ENCODE measurements around the gene GPR179.

GPR179 gene

DNA sequence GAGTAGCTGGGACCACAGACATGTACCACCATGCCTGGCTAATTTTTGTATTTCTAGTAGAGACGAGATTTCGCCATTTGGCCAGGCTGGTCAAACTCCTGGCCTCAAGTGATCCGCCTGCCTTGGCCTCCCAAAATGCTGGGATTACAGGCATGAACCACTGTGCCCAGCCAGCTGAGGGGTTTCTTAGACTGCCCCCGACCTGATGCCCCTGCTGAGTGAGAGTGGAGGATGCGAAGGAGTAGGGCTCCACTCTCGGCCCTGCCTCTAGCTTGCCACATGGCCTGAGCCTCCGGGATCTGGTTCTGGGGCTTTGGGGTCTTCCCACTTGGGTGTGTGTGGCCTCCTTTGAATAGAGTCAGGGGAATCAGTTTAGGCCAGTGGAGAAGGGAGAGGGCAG, 11.0 kb downstream of the GPR179 start:
- Histone ChIP-seq H3K36me3 (ENCODE audit: low read length) (no peaks in the 10 kb centered on the region), H3K79me2 (ENCODE audit: insufficient read depth, low read length) (no peaks in the 10 kb centered on the region), H4K20me1 (ENCODE audit: low read depth, low read length) (no peaks in the 10 kb centered on the region), H3K9ac (ENCODE audit: low read length) (no peak overlapping the region), H3K27ac (ENCODE audit: low read depth, low read length) (no peak overlapping the region), H3F3A (ENCODE audit: insufficient read depth) (no peaks in the 10 kb centered on the region), H3K4me2 (ENCODE audit: low read depth, low read length, poor library complexity, severe bottlenecking) (no peak overlapping the region), H3K9me2 (replicated peaks; ENCODE audit: insufficient read depth, low read length) (no peaks in the 10 kb centered on the region), H2AFZ (ENCODE audit: low read depth, low read length, severe bottlenecking) (no peak overlapping the region), H3K4me3 (ENCODE audit: insufficient read depth, low read length, poor library complexity, severe bottlenecking) (no peak overlapping the region), H3K9me3 (ENCODE audit: insufficient read depth, low read length) (no peaks in the 10 kb centered on the region), H3K27me3 (ENCODE audit: low read length) (no peaks in the 10 kb centered on the region)
- TF ChIP-seq EZH2phosphoT487 (conservative IDR thresholded peaks at IDR 0.05; ENCODE audit: low read length) (no peak), CTCF (IDR thresholded peaks at IDR 0.05; ENCODE audit: insufficient read depth, low read length, poor library complexity, severe bottlenecking) (no peak)

DNA sequence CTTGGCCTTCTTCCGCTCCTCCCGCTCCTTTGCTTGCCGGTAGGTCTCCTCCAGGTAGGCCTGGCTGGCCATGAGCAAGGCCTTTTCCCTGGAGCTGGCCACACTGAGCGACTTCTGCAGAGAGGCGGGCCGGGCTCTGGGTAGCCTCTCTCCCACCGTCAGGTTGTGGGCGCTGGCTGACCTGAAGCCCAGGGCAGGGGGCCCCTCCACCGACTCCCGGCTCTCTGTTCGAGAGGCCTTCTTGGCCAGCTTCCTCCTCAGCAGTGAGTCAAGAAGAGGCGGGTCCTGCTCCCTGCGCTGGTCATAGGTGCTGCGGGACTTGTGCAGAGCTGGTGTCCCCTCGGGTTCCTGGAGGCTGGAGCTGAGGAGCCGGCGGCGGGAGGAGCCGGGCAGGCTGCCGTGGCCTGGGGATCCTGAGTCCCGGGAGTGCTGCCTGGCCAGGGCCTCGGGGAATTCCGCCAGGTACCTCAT, 12.8 kb downstream of the GPR179 start:
- no peak overlapping the region for H3K27ac ChIP-seq (ENCODE audit: low read depth, low read length)
- no peaks in the 10 kb centered on the region for H3F3A ChIP-seq (ENCODE audit: insufficient read depth)
- H4K20me1 ChIP-seq (ENCODE audit: low read depth, low read length): no peaks in the 10 kb centered on the region
- H3K4me2 ChIP-seq (ENCODE audit: low read depth, low read length, poor library complexity, severe bottlenecking): no peak overlapping the region
- H3K9me3 ChIP-seq (ENCODE audit: insufficient read depth, low read length): no peaks in the 10 kb centered on the region
- H3K4me3 ChIP-seq (ENCODE audit: insufficient read depth, low read length, poor library complexity, severe bottlenecking): no peak overlapping the region
- TF ChIP-seq EZH2phosphoT487 (conservative IDR thresholded peaks at IDR 0.05; ENCODE audit: low read length) (no peak), CTCF (IDR thresholded peaks at IDR 0.05; ENCODE audit: insufficient read depth, low read length, poor library complexity, severe bottlenecking) (no peak)
- no peaks in the 10 kb centered on the region for H3K27me3 ChIP-seq (ENCODE audit: low read length)
- no peak overlapping the region for H2AFZ ChIP-seq (ENCODE audit: low read depth, low read length, severe bottlenecking)
- no peaks in the 10 kb centered on the region for H3K79me2 ChIP-seq (ENCODE audit: insufficient read depth, low read length)
- H3K36me3 ChIP-seq (ENCODE audit: low read length): no peaks in the 10 kb centered on the region
- H3K9ac ChIP-seq (ENCODE audit: low read length): no peak overlapping the region
- no peaks in the 10 kb centered on the region for H3K9me2 ChIP-seq (replicated peaks; ENCODE audit: insufficient read depth, low read length)

GRCh38 chr17:38329808-38330730, 13.7 kb downstream of the GPR179 start:
- Histone ChIP-seq H4K20me1 (ENCODE audit: low read depth, low read length) (no peaks in the 10 kb centered on the region), H3K9me3 (ENCODE audit: insufficient read depth, low read length) (no peaks in the 10 kb centered on the region), H3K4me2 (ENCODE audit: low read depth, low read length, poor library complexity, severe bottlenecking) (no peak overlapping the region), H3K9me2 (replicated peaks; ENCODE audit: insufficient read depth, low read length) (no peaks in the 10 kb centered on the region), H2AFZ (ENCODE audit: low read depth, low read length, severe bottlenecking) (no peak overlapping the region), H3F3A (ENCODE audit: insufficient read depth) (no peaks in the 10 kb centered on the region), H3K9ac (ENCODE audit: low read length) (no peak overlapping the region), H3K79me2 (ENCODE audit: insufficient read depth, low read length) (no peaks in the 10 kb centered on the region), H3K27ac (ENCODE audit: low read depth, low read length) (no peak overlapping the region), H3K27me3 (ENCODE audit: low read length) (no peaks in the 10 kb centered on the region), H3K4me3 (ENCODE audit: insufficient read depth, low read length, poor library complexity, severe bottlenecking) (no peak overlapping the region), H3K36me3 (ENCODE audit: low read length) (no peaks in the 10 kb centered on the region)
- TF ChIP-seq EZH2phosphoT487 (conservative IDR thresholded peaks at IDR 0.05; ENCODE audit: low read length) (no peak), CTCF (IDR thresholded peaks at IDR 0.05; ENCODE audit: insufficient read depth, low read length, poor library complexity, severe bottlenecking) (no peak)

Measured in SU-DHL-6 (cell line).